Dendritic cell treated with granulocyte-macrophage colony-stimulating factor and Interleukin-4, amounts not matched to agents 40 ng/mL and 50 ng/mL, for 4 days (primary cell): ENCODE data around the gene CA11.
"Not testable (repeated sequence)": the region's sequence is repeated elsewhere in the genome, so short reads cannot be mapped to it uniquely, and the experiment has no call there.

Experiments
- H3K27ac Mint-ChIP-seq: one replicate; pipeline ENCODE4 v1.8.0; 2022; ENCODE audit warnings: mild to moderate bottlenecking, mixed read lengths
- H3K27me3 Mint-ChIP-seq: one replicate; pipeline ENCODE4 v1.8.0; 2022; ENCODE audit warnings: mild to moderate bottlenecking, mixed read lengths
- H3K36me3 Mint-ChIP-seq: one replicate; pipeline ENCODE4 v1.8.0; 2022; ENCODE audit warnings: low read depth, mixed read lengths
- H3K4me1 Mint-ChIP-seq: one replicate; pipeline ENCODE4 v1.8.0; 2022; ENCODE audit warnings: low read depth, mixed read lengths
- H3K4me3 Mint-ChIP-seq: one replicate; pipeline ENCODE4 v1.8.0; 2022; ENCODE audit warnings: mild to moderate bottlenecking, moderate library complexity, mixed read lengths
- H3K9me3 Mint-ChIP-seq: one replicate; pipeline ENCODE4 v1.8.0; 2022; ENCODE audit warnings: mixed read lengths
- intact Hi-C: fragments of 100-400 bp; cut with micrococcal nuclease; formaldehyde crosslinking; loops from one replicate; pipeline ENCODE4 v1.15.0; 2022

CA11 gene

DNA sequence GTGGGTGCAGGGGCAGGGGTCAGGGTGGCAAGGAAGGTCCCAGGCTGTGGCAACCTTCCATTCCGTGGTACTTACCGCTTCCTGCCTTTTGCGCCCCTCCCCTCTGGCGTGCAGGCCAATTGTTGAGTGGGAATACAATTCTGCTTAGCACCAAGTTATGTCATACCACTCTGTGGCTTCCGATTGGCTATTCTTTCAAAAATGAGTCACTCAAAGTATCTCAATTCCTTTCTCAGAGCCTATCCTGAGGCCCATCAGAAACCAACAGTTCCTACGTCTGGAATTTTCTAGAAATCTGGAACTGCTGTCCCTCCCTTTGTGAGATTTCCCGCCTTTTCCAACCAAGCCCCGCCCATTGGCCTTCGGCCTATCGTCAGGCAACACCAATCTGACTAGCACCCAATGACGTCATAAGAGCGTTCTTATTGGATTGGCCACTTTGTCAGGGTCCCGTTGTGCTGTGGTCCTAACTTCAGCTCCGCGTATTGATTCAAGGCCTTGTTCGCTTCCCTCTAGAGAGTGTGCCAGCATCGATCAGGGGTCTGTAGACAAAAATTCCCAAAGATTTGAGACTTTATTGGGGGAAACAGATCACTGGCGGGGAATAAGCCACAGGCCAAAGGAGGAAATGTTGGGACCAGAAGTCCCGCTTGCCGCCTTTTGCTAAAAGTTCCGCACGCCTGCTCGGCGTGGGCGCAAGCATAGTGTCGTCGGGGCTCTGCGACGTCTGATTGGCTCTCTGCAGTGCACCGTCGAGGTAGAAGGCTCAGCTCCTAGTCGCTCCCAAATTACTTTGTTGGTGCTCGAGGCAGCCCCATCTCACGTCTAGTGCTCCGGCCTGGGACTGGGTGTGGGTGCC is 15.1 kb upstream of the CA11 start:
- Mint-ChIP-seq H3K27ac (peak overlapping the region; percentile 90), H3K27me3 (peaks cover 12% of the 10 kb centered on the region), H3K4me1 (peaks cover 11% of the 10 kb centered on the region), H3K9me3 (no peaks in the 10 kb centered on the region), H3K4me3 (peak overlapping the region; percentile 40), H3K36me3 (no peaks in the 10 kb centered on the region)
- intact Hi-C loops = no loop called here

DNA sequence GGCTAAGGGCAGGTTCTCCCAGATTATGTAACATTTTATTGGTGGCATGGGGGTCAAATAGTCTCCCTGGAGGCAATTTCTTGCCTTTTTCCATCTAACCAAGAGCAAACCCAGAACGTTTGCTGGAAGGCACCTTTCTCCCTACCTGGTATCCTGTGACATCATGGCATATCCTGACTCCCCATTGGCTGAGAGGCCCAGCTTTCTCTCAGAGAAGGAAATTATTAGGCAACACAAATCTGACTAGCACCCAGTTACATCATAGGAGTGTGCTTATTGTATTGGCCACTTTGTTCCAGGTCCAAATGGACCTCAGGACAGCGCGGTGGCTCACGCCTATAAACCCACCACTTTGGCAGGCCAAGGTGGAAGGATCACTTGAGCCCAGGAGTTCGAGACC is 13.8 kb upstream of the CA11 start:
- H3K36me3 Mint-ChIP-seq = no peaks in the 10 kb centered on the region
- no peak overlapping the region for H3K4me3 Mint-ChIP-seq
- intact Hi-C loops = no loop called here
- H3K27ac Mint-ChIP-seq = peak overlapping the region; percentile 90
- peaks cover 14% of the 10 kb centered on the region for H3K4me1 Mint-ChIP-seq
- peaks cover 12% of the 10 kb centered on the region for H3K27me3 Mint-ChIP-seq
- no peaks in the 10 kb centered on the region for H3K9me3 Mint-ChIP-seq

- H3K4me1 Mint-ChIP-seq = peaks cover 22% of the 10 kb centered on the region
- no peak overlapping the region for H3K4me3 Mint-ChIP-seq
- H3K27ac Mint-ChIP-seq = no peak overlapping the region
- peaks cover 18% of the 10 kb centered on the region for H3K27me3 Mint-ChIP-seq
- H3K9me3 Mint-ChIP-seq = no peaks in the 10 kb centered on the region
- intact Hi-C loops = no loop called here
- H3K36me3 Mint-ChIP-seq = no peaks in the 10 kb centered on the region
Observed at GRCh38 chr19:48658483-48658882, 12.5 kb upstream of the CA11 start.

- intact Hi-C loops, H3K9me3 Mint-ChIP-seq, H3K4me3 Mint-ChIP-seq, H3K36me3 Mint-ChIP-seq: not testable (repeated sequence)
- Mint-ChIP-seq H3K27ac (peak overlapping the region; percentile 66), H3K27me3 (peaks cover 18% of the 10 kb centered on the region), H3K4me1 (peaks cover 24% of the 10 kb centered on the region)
Observed at GRCh38 chr19:48657828-48658227, 11.8 kb upstream of the CA11 start.

- peaks cover 28% of the 10 kb centered on the region for H3K4me1 Mint-ChIP-seq
- intact Hi-C loops = no loop called here
- H3K36me3 Mint-ChIP-seq = no peaks in the 10 kb centered on the region
- H3K27me3 Mint-ChIP-seq = peaks cover 18% of the 10 kb centered on the region
- H3K9me3 Mint-ChIP-seq = no peaks in the 10 kb centered on the region
- H3K4me3 Mint-ChIP-seq = no peak overlapping the region
- peak overlapping the region; percentile 66 for H3K27ac Mint-ChIP-seq
Observed at GRCh38 chr19:48656840-48657474, 11.0 kb upstream of the CA11 start.

DNA sequence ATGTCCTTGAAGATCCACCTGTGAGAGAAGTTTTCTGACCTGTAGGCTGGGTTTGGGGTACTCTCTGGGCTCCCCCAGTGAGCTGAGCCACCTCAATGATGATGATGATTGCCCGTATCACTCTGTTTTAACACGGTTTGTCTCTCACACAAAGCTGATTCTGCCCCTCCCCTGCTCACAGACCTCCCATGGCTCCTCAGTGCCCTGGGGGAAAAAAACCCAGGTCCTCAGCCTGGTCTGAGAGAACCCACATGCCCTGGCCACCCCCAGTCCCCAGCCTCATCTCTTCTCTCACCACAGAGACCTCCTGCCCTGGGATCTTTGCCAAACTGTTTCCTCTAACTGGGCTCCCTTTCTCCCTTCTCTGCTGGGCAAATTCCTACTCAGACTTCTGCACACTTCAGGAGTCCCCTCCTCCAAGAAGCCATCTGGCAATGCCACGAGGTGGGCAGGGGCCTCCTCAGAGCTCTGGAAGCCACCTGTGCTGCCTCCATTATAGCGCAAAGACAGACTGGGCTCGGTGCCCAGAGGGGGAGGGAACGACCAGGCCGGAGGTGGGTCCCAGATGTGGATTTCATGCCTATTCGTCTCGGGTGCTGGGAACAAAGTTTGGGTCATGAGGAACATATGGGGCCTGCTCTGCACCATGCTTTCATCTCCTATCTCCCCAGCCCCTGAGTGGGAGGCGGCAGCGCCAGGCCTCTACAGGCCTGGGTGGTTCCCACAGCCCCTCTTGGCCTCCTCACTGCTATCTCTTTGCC is 8.5 kb upstream of the CA11 start:
- Mint-ChIP-seq H3K27me3 (peaks cover 18% of the 10 kb centered on the region), H3K9me3 (no peaks in the 10 kb centered on the region), H3K4me1 (peaks cover 35% of the 10 kb centered on the region), H3K27ac (peak overlapping the region; percentile 21), H3K4me3 (no peak overlapping the region), H3K36me3 (no peaks in the 10 kb centered on the region)
- intact Hi-C loops = no loop called here

GRCh38 chr19:48651683-48652048 is 5.7 kb upstream of the CA11 start:
- Mint-ChIP-seq H3K4me3 (no peak overlapping the region), H3K36me3 (no peaks in the 10 kb centered on the region), H3K4me1 (peaks cover 53% of the 10 kb centered on the region), H3K9me3 (no peaks in the 10 kb centered on the region), H3K27me3 (peaks cover 7% of the 10 kb centered on the region), H3K27ac (no peak overlapping the region)
- intact Hi-C loops = no loop called here

GRCh38 chr19:48650974-48651682 is 5.1 kb upstream of the CA11 start:
- Mint-ChIP-seq H3K36me3 (no peaks in the 10 kb centered on the region), H3K4me1 (peaks cover 56% of the 10 kb centered on the region), H3K27ac (peak overlapping the region; percentile 25), H3K9me3 (no peaks in the 10 kb centered on the region), H3K4me3 (no peak overlapping the region), H3K27me3 (peaks cover 5% of the 10 kb centered on the region)
- intact Hi-C loops = no loop called here

DNA sequence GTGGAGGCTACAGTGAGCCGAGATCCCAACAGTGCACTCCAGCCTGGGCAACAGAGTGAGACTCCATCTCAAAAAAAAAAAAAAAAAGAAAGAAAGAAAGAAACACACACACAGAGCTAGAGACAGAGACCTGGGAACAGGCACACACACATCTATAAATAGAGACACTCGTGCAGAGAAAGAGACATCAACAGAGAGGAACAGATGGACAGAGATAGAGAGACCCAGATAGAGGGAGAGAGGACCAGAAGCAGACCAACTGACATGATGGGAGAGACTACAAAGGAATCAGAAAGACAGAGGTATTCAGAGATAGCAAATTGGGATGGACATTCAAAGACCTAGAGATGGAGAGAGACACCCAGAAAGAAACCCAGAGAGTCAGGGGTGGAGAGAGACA is 2.1 kb upstream of the CA11 start:
- Mint-ChIP-seq H3K9me3 (no peaks in the 10 kb centered on the region), H3K27ac (peak overlapping the region; percentile 73), H3K27me3 (no peaks in the 10 kb centered on the region), H3K36me3 (no peaks in the 10 kb centered on the region), H3K4me1 (peaks cover 64% of the 10 kb centered on the region), H3K4me3 (no peak overlapping the region)
- intact Hi-C loops = loop anchor here (5.0 to 10.0 kb wide), 2 partner anchors 137 to 319 kb away; partner anchors contain the start of gene FTL

- no peaks in the 10 kb centered on the region for H3K27me3 Mint-ChIP-seq
- H3K27ac Mint-ChIP-seq = peak overlapping the region; percentile 73
- peaks cover 52% of the 10 kb centered on the region for H3K4me1 Mint-ChIP-seq
- intact Hi-C loops = loop anchor here (2.0 to 10.0 kb wide), 3 partner anchors 138 to 321 kb away; partner anchors contain the start of gene FTL
- H3K9me3 Mint-ChIP-seq = no peaks in the 10 kb centered on the region
- H3K4me3 Mint-ChIP-seq = peak overlapping the region; percentile 71
- H3K36me3 Mint-ChIP-seq = no peaks in the 10 kb centered on the region
Observed at GRCh38 chr19:48646722-48647216, 782 bp upstream of the CA11 start.

- peaks cover 50% of the 10 kb centered on the region for H3K4me1 Mint-ChIP-seq
- intact Hi-C loops = loop anchor here (5.0 to 10.0 kb wide), 2 partner anchors 139 to 322 kb away; partner anchors contain the start of gene FTL
- peak overlapping the region; percentile 71 for H3K4me3 Mint-ChIP-seq
- H3K27ac Mint-ChIP-seq = peak overlapping the region; percentile 73
- H3K9me3 Mint-ChIP-seq = no peaks in the 10 kb centered on the region
- H3K27me3 Mint-ChIP-seq = no peaks in the 10 kb centered on the region
- no peaks in the 10 kb centered on the region for H3K36me3 Mint-ChIP-seq
Observed at GRCh38 chr19:48645620-48646000, 377 bp downstream of the CA11 start.

DNA sequence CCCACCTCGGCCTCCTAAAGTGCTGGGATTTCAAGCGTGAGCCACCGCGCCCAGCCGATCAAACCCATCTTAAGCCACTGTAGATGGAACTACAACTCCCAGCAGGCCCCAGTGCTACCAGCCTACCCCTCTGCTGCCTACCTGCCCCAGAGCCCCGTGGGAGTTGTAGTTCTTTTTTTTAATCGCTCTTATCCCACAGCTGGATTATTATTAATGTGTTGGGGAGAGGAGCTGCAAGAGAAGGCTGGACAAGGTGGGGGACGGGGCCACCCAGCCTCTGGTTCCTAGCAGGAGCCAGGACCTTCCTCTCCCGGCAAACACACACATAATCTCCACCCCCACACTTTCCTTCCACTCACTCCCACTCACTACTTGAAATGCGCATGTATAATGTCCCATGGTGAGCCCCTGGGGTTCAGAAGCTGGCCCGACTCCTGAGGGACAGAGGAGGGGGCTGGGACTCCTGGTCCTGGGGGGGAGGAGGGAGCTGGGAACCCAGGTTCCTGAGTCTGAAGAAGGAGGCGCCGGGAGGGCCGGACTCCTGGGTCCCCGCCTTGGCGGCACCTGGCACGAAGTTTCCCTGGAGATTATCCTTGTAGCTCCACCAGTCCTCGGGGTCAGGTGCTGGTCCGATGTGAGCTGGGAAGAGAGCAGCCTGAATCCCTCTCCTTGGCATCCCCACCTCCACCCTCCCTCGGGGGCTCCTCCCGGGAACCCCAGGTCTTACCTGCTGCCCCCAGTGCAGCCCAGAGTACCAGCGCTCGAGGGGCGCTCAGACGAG is 958 bp downstream of the CA11 start:
- Mint-ChIP-seq H3K27ac (peak overlapping the region; percentile 73), H3K36me3 (peaks cover under 1% of the 10 kb centered on the region), H3K4me1 (peaks cover 53% of the 10 kb centered on the region), H3K27me3 (no peaks in the 10 kb centered on the region), H3K9me3 (no peaks in the 10 kb centered on the region), H3K4me3 (peak overlapping the region; percentile 71)
- intact Hi-C loops = loop anchor here (5.0 to 10.0 kb wide), 2 partner anchors 140 to 322 kb away; partner anchors contain the start of gene FTL

DNA sequence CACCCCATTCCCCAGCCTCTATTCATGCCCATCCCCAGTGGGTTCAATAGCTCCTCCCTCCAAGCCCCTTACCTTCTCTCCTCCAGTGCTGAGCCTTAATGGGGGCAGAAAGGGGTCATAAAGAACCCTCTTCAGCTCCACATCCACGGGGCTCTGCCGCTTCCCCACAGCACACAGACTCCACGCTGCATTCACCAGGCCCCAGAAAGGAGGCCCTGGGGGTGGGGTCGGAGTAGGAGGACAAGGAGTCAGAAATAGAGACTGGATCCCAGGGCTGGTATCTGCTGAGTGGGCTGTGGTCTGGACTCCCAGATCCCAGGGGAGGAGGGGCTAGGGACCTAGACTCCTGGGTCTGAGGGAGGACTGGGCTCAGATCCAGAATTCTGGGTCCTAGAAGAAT is 1.6 kb downstream of the CA11 start:
- Mint-ChIP-seq H3K36me3 (peaks cover 6% of the 10 kb centered on the region), H3K27ac (no peak overlapping the region), H3K4me1 (peaks cover 55% of the 10 kb centered on the region), H3K4me3 (no peak overlapping the region), H3K27me3 (no peaks in the 10 kb centered on the region), H3K9me3 (no peaks in the 10 kb centered on the region)
- intact Hi-C loops = loop anchor here (10.0 kb wide), 1 partner anchor 140 kb away; no protein-coding TSS in a partner anchor
